ENCODE measurements around the gene KCNMA1.

DNA sequence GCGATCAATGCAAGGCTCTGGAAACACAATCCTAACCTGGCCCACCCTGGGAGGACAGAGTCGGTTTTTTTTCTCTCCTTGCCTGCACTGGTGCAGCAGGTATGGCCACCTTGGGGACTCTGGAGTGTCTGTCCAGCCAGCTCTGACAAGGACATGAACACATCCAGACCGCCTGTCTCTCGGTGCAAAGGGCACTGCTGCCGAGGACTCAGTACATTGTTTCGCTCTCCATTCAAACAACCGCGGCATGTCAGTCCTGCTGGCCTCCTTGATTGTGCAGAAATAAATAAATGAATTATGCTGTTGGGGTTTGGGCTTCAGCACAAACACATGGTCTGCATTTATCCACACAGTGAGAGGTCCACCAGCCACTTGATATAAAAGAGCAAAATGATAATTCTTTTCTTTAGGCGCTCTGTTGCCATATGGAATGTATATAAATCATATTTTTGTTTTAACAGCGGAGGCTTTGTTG is 565.2 kb downstream of the KCNMA1 start:
- TF ChIP-seq, protein P1, sequence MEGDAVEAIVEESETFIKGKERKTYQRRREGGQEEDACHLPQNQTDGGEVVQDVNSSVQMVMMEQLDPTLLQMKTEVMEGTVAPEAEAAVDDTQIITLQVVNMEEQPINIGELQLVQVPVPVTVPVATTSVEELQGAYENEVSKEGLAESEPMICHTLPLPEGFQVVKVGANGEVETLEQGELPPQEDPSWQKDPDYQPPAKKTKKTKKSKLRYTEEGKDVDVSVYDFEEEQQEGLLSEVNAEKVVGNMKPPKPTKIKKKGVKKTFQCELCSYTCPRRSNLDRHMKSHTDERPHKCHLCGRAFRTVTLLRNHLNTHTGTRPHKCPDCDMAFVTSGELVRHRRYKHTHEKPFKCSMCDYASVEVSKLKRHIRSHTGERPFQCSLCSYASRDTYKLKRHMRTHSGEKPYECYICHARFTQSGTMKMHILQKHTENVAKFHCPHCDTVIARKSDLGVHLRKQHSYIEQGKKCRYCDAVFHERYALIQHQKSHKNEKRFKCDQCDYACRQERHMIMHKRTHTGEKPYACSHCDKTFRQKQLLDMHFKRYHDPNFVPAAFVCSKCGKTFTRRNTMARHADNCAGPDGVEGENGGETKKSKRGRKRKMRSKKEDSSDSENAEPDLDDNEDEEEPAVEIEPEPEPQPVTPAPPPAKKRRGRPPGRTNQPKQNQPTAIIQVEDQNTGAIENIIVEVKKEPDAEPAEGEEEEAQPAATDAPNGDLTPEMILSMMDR (IDR thresholded peaks at IDR 0.05) = no peak
- no peak for TF ChIP-seq POLR2AphosphoS5 (IDR thresholded peaks at IDR 0.05)
- TF ChIP-seq EP300 (IDR thresholded peaks at IDR 0.05) = no peak
- no peak for TF ChIP-seq POLR2A (IDR thresholded peaks at IDR 0.05)
